ENCODE results near the gene ZSWIM8. TPM values are rescaled to one million over a fixed set of nuclear protein-coding genes. Genes with fewer than 3 reads are reported as not detected.

Gene ZSWIM8, protein sequence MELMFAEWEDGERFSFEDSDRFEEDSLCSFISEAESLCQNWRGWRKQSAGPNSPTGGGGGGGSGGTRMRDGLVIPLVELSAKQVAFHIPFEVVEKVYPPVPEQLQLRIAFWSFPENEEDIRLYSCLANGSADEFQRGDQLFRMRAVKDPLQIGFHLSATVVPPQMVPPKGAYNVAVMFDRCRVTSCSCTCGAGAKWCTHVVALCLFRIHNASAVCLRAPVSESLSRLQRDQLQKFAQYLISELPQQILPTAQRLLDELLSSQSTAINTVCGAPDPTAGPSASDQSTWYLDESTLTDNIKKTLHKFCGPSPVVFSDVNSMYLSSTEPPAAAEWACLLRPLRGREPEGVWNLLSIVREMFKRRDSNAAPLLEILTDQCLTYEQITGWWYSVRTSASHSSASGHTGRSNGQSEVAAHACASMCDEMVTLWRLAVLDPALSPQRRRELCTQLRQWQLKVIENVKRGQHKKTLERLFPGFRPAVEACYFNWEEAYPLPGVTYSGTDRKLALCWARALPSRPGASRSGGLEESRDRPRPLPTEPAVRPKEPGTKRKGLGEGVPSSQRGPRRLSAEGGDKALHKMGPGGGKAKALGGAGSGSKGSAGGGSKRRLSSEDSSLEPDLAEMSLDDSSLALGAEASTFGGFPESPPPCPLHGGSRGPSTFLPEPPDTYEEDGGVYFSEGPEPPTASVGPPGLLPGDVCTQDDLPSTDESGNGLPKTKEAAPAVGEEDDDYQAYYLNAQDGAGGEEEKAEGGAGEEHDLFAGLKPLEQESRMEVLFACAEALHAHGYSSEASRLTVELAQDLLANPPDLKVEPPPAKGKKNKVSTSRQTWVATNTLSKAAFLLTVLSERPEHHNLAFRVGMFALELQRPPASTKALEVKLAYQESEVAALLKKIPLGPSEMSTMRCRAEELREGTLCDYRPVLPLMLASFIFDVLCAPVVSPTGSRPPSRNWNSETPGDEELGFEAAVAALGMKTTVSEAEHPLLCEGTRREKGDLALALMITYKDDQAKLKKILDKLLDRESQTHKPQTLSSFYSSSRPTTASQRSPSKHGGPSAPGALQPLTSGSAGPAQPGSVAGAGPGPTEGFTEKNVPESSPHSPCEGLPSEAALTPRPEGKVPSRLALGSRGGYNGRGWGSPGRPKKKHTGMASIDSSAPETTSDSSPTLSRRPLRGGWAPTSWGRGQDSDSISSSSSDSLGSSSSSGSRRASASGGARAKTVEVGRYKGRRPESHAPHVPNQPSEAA (N-terminal part only)
- total RNA-seq (2021; fragmentation: NEBNext Ultra II Directional; extraction: Animal tissue kit (Norgen Biotek cat#: 25700)) (44.7 and 49.8 TPM in 2 replicates), polyA plus RNA-seq (2011; rRNA removed) (99.7 and 113 TPM in 2 replicates), polyA minus RNA-seq (2011; rRNA and poly(A)+ RNA removed) (58.0 and 68.5 TPM in 2 replicates)
- polyA plus RNA-seq (2011; cell fraction: cytosol; rRNA removed) = 63.2 TPM
- polyA plus RNA-seq (2011; cell fraction: nucleus; rRNA removed) = 423 TPM
- polyA plus RNA-seq (2012, experiment 1 of 2) = 32.9 to 71.7 TPM (median 60.3 TPM) in 4 replicates
- polyA plus RNA-seq (2012, experiment 2 of 2) = 50.8 TPM
- 45.3 TPM for polyA plus RNA-seq (2013, experiment 1 of 2)
- 34.3 TPM for polyA plus RNA-seq (2013, experiment 2 of 2)
- polyA minus RNA-seq (2011; cell fraction: cytosol; rRNA and poly(A)+ RNA removed) = 42.7 TPM
- polyA minus RNA-seq (2011; cell fraction: nucleus; rRNA and poly(A)+ RNA removed) = 56.0 TPM
- long read RNA-seq, experiment 1, partial matches to known transcripts = 9 of 12 reads
- long read RNA-seq, experiment 1, other reads (novel, unspliced or antisense) = 2 of 12 reads
- long read RNA-seq, experiment 2 = 0 reads

DNA sequence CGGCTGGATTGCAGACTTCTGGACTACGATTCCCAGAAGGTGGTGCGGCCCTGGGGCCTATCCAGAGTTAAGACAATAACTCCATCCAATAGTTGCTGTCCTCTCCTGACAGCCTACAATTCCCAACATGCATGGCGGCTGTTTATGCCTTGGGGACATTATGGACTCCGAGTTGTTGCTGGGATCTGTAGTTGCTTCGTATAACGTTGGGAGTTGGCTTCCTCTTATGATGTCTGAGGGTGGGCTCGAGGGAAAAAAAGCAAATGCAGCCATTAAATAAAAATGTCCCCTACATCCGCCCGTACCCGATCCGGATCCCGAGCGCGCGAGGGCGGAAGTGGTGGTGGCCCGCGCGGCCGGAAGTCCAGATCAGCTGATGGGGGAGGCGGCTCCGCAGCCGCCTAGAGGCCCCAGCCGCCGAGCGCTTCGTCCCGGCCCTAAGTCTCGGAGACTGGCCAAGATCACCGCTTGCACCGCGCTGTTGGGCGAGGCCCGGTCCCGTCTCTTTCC is at the start of gene ZSWIM8:
Gene ZSWIM8, plus strand, starts transcription at position 396 of the 510 bp plus-strand sequence. CDS start 273 bp downstream, outside the sequence.
- Histone ChIP-seq H3K4me1 (replicated peaks in 1 of 4; ENCODE audit: control insufficient read depth in 3 of 4, insufficient read depth in 4 of 4, low read length in 3 of 4) (peaks cover 2 to 4% (median 3%) of the 10 kb centered on the region in 4 experiments; a peak in 5 of 7 replicates), H3K14ac (ENCODE audit: insufficient read length) (no peak within 1 kb of the TSS), H4K91ac (replicated peaks; ENCODE audit: insufficient read length, low read length) (no peak within 1 kb of the TSS), H4K20me1 (replicated peaks in 1 of 2; ENCODE audit: control insufficient read depth in 1 of 2, insufficient read depth in 2 of 2, low read length in 2 of 2) (peaks cover 3 to 14% of the 10 kb centered on the region in 2 experiments), H3K9ac (replicated peaks in 1 of 4; ENCODE audit: extremely low read depth in 1 of 4, low read depth in 3 of 4, low read length in 3 of 4) (peak within 1 kb of the TSS in 3 of 4 experiments; percentile 22 to 77 (median 29); a peak in 5 of 7 replicates), H3K56ac (replicated peaks; ENCODE audit: insufficient read length, low read depth, low read length) (no peak within 1 kb of the TSS), H3K27me3 (replicated peaks in 1 of 4; ENCODE audit: control insufficient read depth in 3 of 4, extremely low read depth in 1 of 4, insufficient read depth in 3 of 4, low read length in 3 of 4) (no peaks in the 10 kb centered on the region), H3K23me2 (ENCODE audit: low read depth, low read length) (peaks cover 9% of the 10 kb centered on the region), H4K8ac (ENCODE audit: extremely low read depth, insufficient read depth, low read length) (peak within 1 kb of the TSS; percentile 31; the same call in 1 of the 2 replicates), H2BK12ac (ENCODE audit: low read depth, low read length) (no peak within 1 kb of the TSS), H2BK20ac (ENCODE audit: low read length) (no peak within 1 kb of the TSS), H3K27ac (ENCODE audit: low read depth, low read length) (no peak within 1 kb of the TSS), H3K18ac (ENCODE audit: extremely low read depth, low read length) (0 out of 2 replicates have a peak within 1 kb of the TSS, but pooled peaks have one; percentile 26), H3K23ac (ENCODE audit: insufficient read length) (no peak within 1 kb of the TSS), H3K79me1 (ENCODE audit: low read depth, low read length) (peaks cover 2% of the 10 kb centered on the region; the same call in 1 of the 2 replicates), H2BK120ac (replicated peaks; ENCODE audit: low read depth, low read length) (no peak within 1 kb of the TSS), H2AFZ (ENCODE audit: low read length) (peak within 1 kb of the TSS; percentile 85; the same call in 1 of the 2 replicates), H2BK5ac (ENCODE audit: low read depth, low read length) (no peak within 1 kb of the TSS), H2AK5ac (ENCODE audit: low read depth, low read length) (no peak within 1 kb of the TSS), H3K4me3 (ENCODE audit: extremely low read depth in 1 of 4, insufficient read depth in 2 of 4, low read depth in 3 of 4, low read length in 4 of 4) (peak within 1 kb of the TSS; percentile 71 to 96 (median 90)), H3K36me3 (ENCODE audit: control insufficient read depth in 2 of 4, insufficient read depth in 4 of 4, low read length in 3 of 4) (peaks cover 0 to 6% (median 4%) of the 10 kb centered on the region in 4 experiments; a peak in 5 of 8 replicates), H3K79me2 (ENCODE audit: control insufficient read depth in 1 of 2, insufficient read depth in 2 of 2, low read length in 2 of 2) (peaks cover 6 to 40% of the 10 kb centered on the region in 2 experiments; a peak in 3 of 4 replicates), H3K9me3 (ENCODE audit: insufficient read depth in 2 of 2, low read depth in 1 of 2, low read length in 1 of 2) (no peaks in the 10 kb centered on the region), H2BK15ac (ENCODE audit: low read length) (no peak within 1 kb of the TSS), H3K4me2 (ENCODE audit: insufficient read depth in 1 of 2, low read depth in 2 of 2, low read length in 2 of 2) (peak within 1 kb of the TSS; percentile 84 to 91), H3K4ac (replicated peaks; ENCODE audit: insufficient read length, low read depth, low read length) (no peak within 1 kb of the TSS), H4K5ac (ENCODE audit: insufficient read length, low read depth, low read length) (peak within 1 kb of the TSS; percentile 41)
- WGBS, 2 experiments (ENCODE audit: extremely low coverage in 1 of 2, insufficient coverage in 1 of 2, insufficient read length in 1 of 2, insufficient replicate concordance in 2 of 2, low coverage in 1 of 2, low lambda C conversion rate in 2 of 2, missing lambda C conversion rate in 1 of 2) = 1% methylated on average over 24 of the region's 36 CpGs; no CpG with 5 or more reads in 1 of the 2 experiments
- peak; percentile 51 to 82 for DNase-seq (ENCODE audit: low read depth in 1 of 2, low spot score in 2 of 2)
- ChIA-PET CTCF (ENCODE audit: partially characterized antibody) (interaction anchor here (1.6 to 2.2 kb wide), 4 partner anchors 13 to 24 kb away, joined by 4 to 13 read pairs (median 6); a partner anchor contains a TSS), POLR2A (ENCODE audit: partially characterized antibody) (interaction anchor here (0.9 to 6.3 kb wide), 6 partner anchors 8 to 42 kb away, joined by 3 to 79 read pairs (median 7); partner anchors contain the start of gene SEC24C)
- peak; percentile 100 for FAIRE-seq
- TF ChIP-seq YY1 (IDR thresholded peaks at IDR 0.05; ENCODE audit: low read depth, low read length) (peak; percentile 88), KDM5A (IDR thresholded peaks at IDR 0.05; ENCODE audit: low read length) (peak; percentile 86), SP1 (IDR thresholded peaks at IDR 0.05; ENCODE audit: low read depth, low read length) (peak; percentile 82), TAF1 (IDR thresholded peaks at IDR 0.05; ENCODE audit: low read depth, low read length) (peak; percentile 51; the same call in 1 of the 2 replicates), SIRT6 (IDR thresholded peaks at IDR 0.05; ENCODE audit: low read length) (no peak)
